Neutrophil (primary cell): ENCODE data around the gene MCF2L.

ENCODE experiments used
- H3K27ac ChIP-seq: fragments of 200-600 bp; sonication (generic); 2 replicates; pipeline ENCODE4 v1.5.1; 2016; ENCODE audit warnings: mild to moderate bottlenecking, moderate library complexity
- H3K27me3 ChIP-seq: fragments of 200-600 bp; sonication (generic); 2 replicates; pipeline ENCODE4 v1.6.0; 2016; ENCODE audit warnings: mild to moderate bottlenecking
- H3K36me3 ChIP-seq: fragments of 200-600 bp; sonication (generic); 2 replicates; pipeline ENCODE4 v1.5.1; 2017
- H3K4me1 ChIP-seq, 2 experiments: fragments of 200-600 bp in 1 of 2; sonication (generic) in 1 of 2; 1 replicate in 1 of 2; 2 replicates in 1 of 2; pipeline versions ENCODE4 v1.5.1 to v1.6.1; 2013 to 2016; ENCODE audit warnings: low read depth in 1 of 2, low read length in 1 of 2, mild to moderate bottlenecking in 1 of 2, moderate library complexity in 1 of 2; ENCODE audit not compliant: control insufficient read depth in 1 of 2, insufficient read depth in 1 of 2
- H3K4me3 ChIP-seq, 2 experiments: fragments of 200-600 bp in 1 of 2; sonication (generic) in 1 of 2; 1 replicate in 1 of 2; 2 replicates in 1 of 2; pipeline ENCODE4 v1.5.1; 2013 to 2016; ENCODE audit warnings: low read depth in 1 of 2, low read length in 1 of 2, mild to moderate bottlenecking in 1 of 2, moderate library complexity in 1 of 2
- H3K9me3 ChIP-seq: fragments of 200-600 bp; sonication (generic); 2 replicates; pipeline ENCODE4 v1.5.1; 2016
- TF ChIP-seq, protein P1 (sequence below): fragments of 200-600 bp; sonication (generic); IDR thresholded peaks from 2 replicates; pipeline ENCODE4 v1.5.1; 2016; ENCODE audit warnings: antibody characterized with exemption

The MCF2L gene

DNA sequence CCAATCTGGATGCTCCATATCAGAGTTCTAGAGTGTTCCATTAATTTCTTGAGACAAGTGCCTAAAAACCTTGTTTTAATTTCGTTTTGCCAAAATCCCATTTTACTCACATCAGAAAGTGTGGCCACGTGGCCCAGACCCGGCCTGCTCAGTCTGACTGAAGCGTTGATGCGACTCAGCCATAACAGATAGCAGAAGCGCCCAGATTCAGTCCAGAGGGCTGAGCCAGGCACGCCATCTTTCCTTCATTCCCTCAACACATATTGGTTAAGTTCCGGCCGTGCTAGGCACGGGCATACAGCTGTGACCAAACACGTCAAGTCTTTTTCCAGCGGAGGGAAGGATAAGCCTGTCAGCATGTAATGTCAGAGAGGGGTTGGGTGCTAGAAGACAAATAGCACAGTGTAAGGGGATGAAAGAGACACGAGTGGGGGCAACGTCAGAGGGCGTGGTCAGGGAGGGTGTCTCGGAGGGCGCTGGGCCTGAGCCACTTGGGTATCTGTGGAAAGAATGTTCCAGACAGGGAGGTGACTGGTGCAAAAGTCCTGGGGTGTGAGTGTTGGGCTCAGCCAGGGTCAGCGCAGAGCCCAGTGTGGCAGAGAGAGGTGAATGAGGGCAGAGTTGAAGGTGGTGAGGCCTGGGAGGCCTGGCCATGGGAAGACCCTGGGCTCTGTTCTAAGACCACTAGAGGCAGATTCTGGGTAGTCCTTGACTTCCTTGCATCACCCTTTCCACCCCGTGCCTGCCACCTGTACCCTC lies 156.7 kb downstream of the MCF2L start:
- H3K4me3 ChIP-seq = no peak overlapping the region
- H3K27ac ChIP-seq = no peak overlapping the region
- TF ChIP-seq, protein P1, sequence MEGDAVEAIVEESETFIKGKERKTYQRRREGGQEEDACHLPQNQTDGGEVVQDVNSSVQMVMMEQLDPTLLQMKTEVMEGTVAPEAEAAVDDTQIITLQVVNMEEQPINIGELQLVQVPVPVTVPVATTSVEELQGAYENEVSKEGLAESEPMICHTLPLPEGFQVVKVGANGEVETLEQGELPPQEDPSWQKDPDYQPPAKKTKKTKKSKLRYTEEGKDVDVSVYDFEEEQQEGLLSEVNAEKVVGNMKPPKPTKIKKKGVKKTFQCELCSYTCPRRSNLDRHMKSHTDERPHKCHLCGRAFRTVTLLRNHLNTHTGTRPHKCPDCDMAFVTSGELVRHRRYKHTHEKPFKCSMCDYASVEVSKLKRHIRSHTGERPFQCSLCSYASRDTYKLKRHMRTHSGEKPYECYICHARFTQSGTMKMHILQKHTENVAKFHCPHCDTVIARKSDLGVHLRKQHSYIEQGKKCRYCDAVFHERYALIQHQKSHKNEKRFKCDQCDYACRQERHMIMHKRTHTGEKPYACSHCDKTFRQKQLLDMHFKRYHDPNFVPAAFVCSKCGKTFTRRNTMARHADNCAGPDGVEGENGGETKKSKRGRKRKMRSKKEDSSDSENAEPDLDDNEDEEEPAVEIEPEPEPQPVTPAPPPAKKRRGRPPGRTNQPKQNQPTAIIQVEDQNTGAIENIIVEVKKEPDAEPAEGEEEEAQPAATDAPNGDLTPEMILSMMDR = no peak
- no peaks in the 10 kb centered on the region for H3K36me3 ChIP-seq
- H3K4me1 ChIP-seq = no peaks in the 10 kb centered on the region
- H3K27me3 ChIP-seq = peaks cover 44% of the 10 kb centered on the region
- H3K9me3 ChIP-seq = no peaks in the 10 kb centered on the region

DNA sequence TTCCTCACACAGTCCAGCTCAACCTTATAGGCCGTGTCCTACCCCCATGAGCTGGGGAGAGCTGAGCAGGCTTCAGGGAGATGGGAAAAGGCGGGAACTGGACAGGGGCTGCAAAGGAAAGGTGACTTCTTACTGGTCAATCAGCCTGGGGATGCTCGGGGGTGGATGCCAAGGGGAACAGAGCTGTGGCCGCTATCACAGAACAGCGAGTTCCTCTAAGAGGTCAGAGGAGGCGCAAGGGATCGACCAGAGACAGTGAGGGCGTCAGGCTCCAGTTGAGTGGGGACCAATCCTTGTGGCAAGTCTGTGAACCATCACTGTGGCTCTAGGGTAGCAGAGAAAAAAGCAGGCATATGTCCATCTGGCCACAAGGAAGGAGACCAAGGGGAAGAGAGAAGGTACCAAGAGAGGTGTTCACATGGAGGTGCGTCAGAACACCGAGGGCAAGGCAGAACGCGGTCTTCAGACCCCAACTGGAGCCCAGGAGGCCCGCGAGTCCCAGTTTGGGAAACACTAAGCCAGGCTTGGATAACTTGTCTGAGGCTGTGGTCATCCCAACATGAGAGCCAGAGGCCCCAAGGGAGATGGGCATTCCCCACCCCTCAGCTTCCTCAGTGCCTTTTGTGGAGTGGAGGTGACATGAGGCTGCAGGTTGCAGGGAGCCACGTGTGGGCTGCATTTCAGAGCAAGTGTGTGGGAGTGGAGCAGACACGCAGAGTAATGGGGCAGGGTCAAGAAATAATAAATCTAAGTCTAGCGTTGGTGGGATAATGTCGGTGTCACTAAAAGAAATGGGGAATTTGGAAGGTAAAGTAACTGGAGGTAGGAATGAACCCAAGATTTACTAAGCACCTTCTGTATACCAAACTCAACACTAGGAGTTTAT lies 157.5 kb downstream of the MCF2L start:
- Histone ChIP-seq H3K27me3 (peaks cover 52% of the 10 kb centered on the region), H3K36me3 (no peaks in the 10 kb centered on the region), H3K4me3 (no peak overlapping the region), H3K4me1 (no peaks in the 10 kb centered on the region), H3K9me3 (no peaks in the 10 kb centered on the region), H3K27ac (no peak overlapping the region)
- TF ChIP-seq, protein P1 = no peak

DNA sequence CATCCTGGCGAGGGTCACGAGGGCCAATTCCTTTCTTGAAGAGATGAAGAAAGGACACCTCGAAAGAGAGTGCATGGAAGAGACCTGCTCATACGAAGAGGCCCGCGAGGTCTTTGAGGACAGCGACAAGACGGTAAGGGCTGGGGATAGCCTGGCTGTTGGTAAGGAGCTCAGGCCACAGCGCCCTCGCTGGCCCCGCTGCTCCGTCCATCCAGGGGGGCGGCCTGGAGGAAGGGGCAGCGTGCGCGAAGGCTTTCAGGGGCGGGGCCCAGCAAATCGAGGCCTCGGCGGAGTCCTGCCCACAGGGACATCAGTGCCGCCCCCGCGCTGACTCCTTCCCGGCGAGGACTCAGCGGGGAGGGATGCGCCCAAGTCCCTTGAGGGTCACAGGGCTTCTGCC lies 160.5 kb downstream of the MCF2L start:
- no peaks in the 10 kb centered on the region for H3K4me1 ChIP-seq
- no peaks in the 10 kb centered on the region for H3K9me3 ChIP-seq
- TF ChIP-seq, protein P1 = no peak
- no peak overlapping the region for H3K4me3 ChIP-seq
- no peaks in the 10 kb centered on the region for H3K36me3 ChIP-seq
- H3K27ac ChIP-seq = no peak overlapping the region
- H3K27me3 ChIP-seq = peaks cover 80% of the 10 kb centered on the region

DNA sequence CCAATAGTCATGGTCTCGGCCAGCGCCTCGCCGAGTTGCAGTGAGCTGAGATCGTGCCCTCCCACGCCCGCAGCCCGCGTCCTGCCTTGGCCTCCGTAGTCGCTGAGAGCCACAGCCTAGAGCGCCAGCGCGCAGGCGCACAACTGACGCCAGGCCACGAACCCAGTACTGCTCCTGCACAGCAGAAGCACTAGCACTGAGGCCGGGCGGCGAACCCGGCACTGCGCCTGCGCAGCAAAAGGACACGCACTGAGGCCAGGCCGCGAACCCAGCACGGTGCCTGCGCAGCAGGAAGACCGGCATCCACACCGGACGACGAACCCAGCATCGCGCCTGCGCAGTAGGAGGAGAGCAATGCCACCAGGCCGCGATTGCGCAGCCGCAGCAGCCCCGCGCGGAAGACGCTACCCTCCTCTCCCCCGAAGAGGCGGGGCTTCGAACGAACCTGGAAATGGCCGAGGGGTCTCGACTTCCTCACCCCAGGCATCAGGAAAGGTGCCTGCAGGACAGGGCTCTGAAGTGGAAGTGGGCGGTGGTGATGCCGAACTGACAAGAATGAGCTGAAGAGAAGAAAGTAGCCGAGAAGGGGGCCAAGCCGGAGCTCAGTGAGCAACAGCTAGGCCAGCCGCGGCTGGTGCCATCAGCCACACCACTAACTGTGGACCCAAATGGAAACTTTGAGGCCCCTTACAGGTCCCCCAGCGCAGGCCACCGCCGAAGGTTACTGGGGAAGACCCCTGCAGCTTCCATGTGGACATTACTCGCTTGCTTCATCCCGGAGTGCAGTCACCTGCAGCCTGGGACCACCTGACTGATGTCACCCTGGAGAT lies 161.1 kb downstream of the MCF2L start:
- Histone ChIP-seq H3K36me3 (no peaks in the 10 kb centered on the region), H3K4me1 (no peaks in the 10 kb centered on the region), H3K9me3 (no peaks in the 10 kb centered on the region), H3K27ac (no peak overlapping the region), H3K4me3 (peak overlapping the region in 1 of 2 experiments; percentile 30), H3K27me3 (peaks cover 87% of the 10 kb centered on the region)
- TF ChIP-seq, protein P1 = no peak

DNA sequence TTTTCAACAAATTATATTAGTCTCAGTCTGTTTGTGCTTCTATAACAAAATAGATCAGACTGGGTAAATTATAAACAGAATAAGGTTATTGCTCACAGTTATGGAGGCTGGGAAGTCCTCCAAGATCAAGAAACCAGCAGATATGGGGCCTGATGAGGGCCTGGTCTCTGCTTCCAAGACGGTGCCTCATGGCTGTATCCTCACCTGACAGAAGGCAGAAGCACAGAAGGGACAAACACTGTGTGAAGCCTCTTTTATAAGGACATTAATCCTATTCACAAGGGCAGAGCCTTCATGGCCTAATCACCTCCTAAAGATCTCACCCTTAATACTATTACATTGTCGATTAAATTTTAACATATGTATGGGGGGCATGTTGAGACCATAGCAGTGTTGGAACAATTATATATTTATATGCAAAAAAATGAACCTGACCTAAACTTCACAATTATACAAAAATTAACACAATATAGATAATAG lies 166.3 kb downstream of the MCF2L start:
- H3K4me1 ChIP-seq = no peaks in the 10 kb centered on the region
- H3K27me3 ChIP-seq = peaks cover 59% of the 10 kb centered on the region
- H3K27ac ChIP-seq = no peak overlapping the region
- no peaks in the 10 kb centered on the region for H3K9me3 ChIP-seq
- H3K36me3 ChIP-seq = no peaks in the 10 kb centered on the region
- TF ChIP-seq, protein P1 = no peak
- no peak overlapping the region for H3K4me3 ChIP-seq
